Esophagus squamous epithelium (tissue), 5 donors: ENCODE data around the gene CD160. TPM values are rescaled to one million over a fixed set of nuclear protein-coding genes. Genes with fewer than 3 reads are reported as not detected.
"Not testable (repeated sequence)": the region's sequence is repeated elsewhere in the genome, so short reads cannot be mapped to it uniquely, and the experiment has no call there.

ENCODE experiments used
- DNase-seq: peaks from one replicate; lab custom pipeline; 2025; lab: John Stamatoyannopoulos, UW
- H3K27ac ChIP-seq, 4 donors: fragments of 200-600 bp; sonication (generic); one replicate each; pipeline ENCODE4 v1.5.1; 2016 to 2019; ENCODE audit warnings: mild to moderate bottlenecking in 1 of 4
- H3K27me3 ChIP-seq, 4 donors: fragments of 200-600 bp; sonication (generic); 1 replicate in 3 of 4; 2 replicates in 1 of 4; pipeline versions ENCODE4 v1.5.1 to v1.6.0; 2017 to 2021; ENCODE audit warnings: antibody characterized with exemption in 1 of 4
- H3K36me3 ChIP-seq, 3 donors: fragments of 200-600 bp; sonication (generic); one replicate each; pipeline ENCODE4 v1.5.1; 2016 to 2019
- H3K4me1 ChIP-seq, 3 donors: fragments of 200-600 bp; sonication (generic); one replicate each; pipeline ENCODE4 v1.5.1; 2017 to 2019
- H3K4me3 ChIP-seq, 4 donors: fragments of 200-600 bp; sonication (generic); 1 replicate in 3 of 4; 2 replicates in 1 of 4; pipeline ENCODE4 v1.5.1; 2016 to 2019; ENCODE audit warnings: mild to moderate bottlenecking in 2 of 4, moderate library complexity in 1 of 4
- H3K9me3 ChIP-seq, 3 donors: fragments of 200-600 bp; sonication (generic); one replicate each; pipeline ENCODE4 v1.5.1; 2016 to 2019
- CTCF ChIP-seq, 6 experiments: fragments of 450-650 bp in 4 of 6; fragments of 200-600 bp in 2 of 6; sonication (generic) in 2 of 6; IDR thresholded peaks; one replicate each; pipeline ENCODE4 v1.5.1; 2016 to 2019; ENCODE audit warnings: antibody characterized with exemption in 6 of 6, mild to moderate bottlenecking in 4 of 6, moderate library complexity in 4 of 6
- POLR2A ChIP-seq, 4 donors: fragments of 450-650 bp; IDR thresholded peaks; one replicate each; pipeline ENCODE4 v1.6.1; 2017; ENCODE audit warnings: antibody characterized with exemption in 4 of 4, mild to moderate bottlenecking in 4 of 4, moderate library complexity in 3 of 4
- WGBS, 2 donors: methylation state at CpG; one replicate each; pipeline ENCODE4 v1.1.5; 2018; 5-methylcytosine and 5-hydroxymethylcytosine counted together
- intact Hi-C: fragments of 100-400 bp; cut with DNase I; formaldehyde crosslinking; loops from one replicate; pipeline ENCODE4 v1.15.0; 2022
- total RNA-seq, 4 donors: library from RNA; depleted of rRNA; stranded (reverse); fragments of >200 nt; gene quantifications; one replicate each; pipeline ENCODE4 v1.1.0, GENCODE V29; 2016
- donor health status: DM: yes; HTN: yes; CAD: no.

The CD160 gene
- total RNA-seq, result not detected

GRCh38 chr1:145719230-145720079 lies at the start of gene CD160:
Gene CD160, plus strand, starts transcription at chr1:145719499. Its CDS starts 8,829 bp downstream, at chr1:145728328.
- intact Hi-C loops, result no loop called here
- H3K4me3 ChIP-seq, result no peak within 1 kb of the TSS
- H3K27ac ChIP-seq, result no peak within 1 kb of the TSS
- TF ChIP-seq CTCF (IDR thresholded peaks at IDR 0.05) (no peak), POLR2A (IDR thresholded peaks at IDR 0.05) (no peak)
- no peaks in the 10 kb centered on the region for H3K9me3 ChIP-seq
- H3K36me3 ChIP-seq, result no peaks in the 10 kb centered on the region
- 67 to 82% methylated on average over 11 of the region's 12 CpGs for WGBS, 2 donors
- H3K4me1 ChIP-seq, result peaks cover 4 to 14% (median 9%) of the 10 kb centered on the region in 3 donors
- H3K27me3 ChIP-seq, result peaks cover 0 to 21% (median 0%) of the 10 kb centered on the region in 4 donors
- no peak for DNase-seq

GRCh38 chr1:145670995-145671745 lies 48.1 kb upstream of the CD160 start:
- H3K4me3 ChIP-seq, H3K9me3 ChIP-seq, H3K36me3 ChIP-seq, intact Hi-C loops, H3K27ac ChIP-seq, H3K27me3 ChIP-seq, DNase-seq, H3K4me1 ChIP-seq: not testable (repeated sequence)
- WGBS, 2 donors, result 81 to 90% methylated on average over 2 of the region's 3 CpGs

GRCh38 chr1:145673217-145673616 lies 46.1 kb upstream of the CD160 start:
- intact Hi-C loops, result not testable (repeated sequence)
- no CpG with 5 or more reads among the region's 1 CpG for WGBS, 2 donors

GRCh38 chr1:145684858-145685257 lies 34.4 kb upstream of the CD160 start:
- H3K36me3 ChIP-seq, H3K4me1 ChIP-seq, H3K4me3 ChIP-seq, H3K27ac ChIP-seq, DNase-seq, intact Hi-C loops, H3K27me3 ChIP-seq, H3K9me3 ChIP-seq: not testable (repeated sequence)
- no CpG with 5 or more reads among the region's 3 CpGs for WGBS, 2 donors

More at GRCh38 chr1:145673217-145673616, 46.1 kb upstream of the CD160 start:
- not testable (repeated sequence) for H3K36me3 ChIP-seq, H3K9me3 ChIP-seq, H3K27ac ChIP-seq, H3K4me1 ChIP-seq, H3K4me3 ChIP-seq, DNase-seq, H3K27me3 ChIP-seq

- DNase-seq, H3K4me3 ChIP-seq, H3K27me3 ChIP-seq, intact Hi-C loops, H3K36me3 ChIP-seq, H3K27ac ChIP-seq, H3K9me3 ChIP-seq: not testable (repeated sequence)
- H3K4me1 ChIP-seq, result peaks cover 0 to 15% (median 4%) of the 10 kb centered on the region in 3 donors
- 20% methylated on average over 1 of the region's 1 CpG; no CpG with 5 or more reads in 1 of the 2 donors for WGBS, 2 donors
These were observed 33.2 kb upstream of the CD160 start for GRCh38 chr1:145686078-145686477.

- WGBS, 2 donors, result 77 to 79% methylated on average over 4 of the region's 4 CpGs
- H3K27me3 ChIP-seq, result no peaks in the 10 kb centered on the region
- peaks cover 0 to 20% (median 6%) of the 10 kb centered on the region in 3 donors for H3K4me1 ChIP-seq
- TF ChIP-seq POLR2A (IDR thresholded peaks at IDR 0.05) (no peak), CTCF (IDR thresholded peaks at IDR 0.05) (no peak)
- no peaks in the 10 kb centered on the region for H3K36me3 ChIP-seq
- H3K4me3 ChIP-seq, result no peak overlapping the region
- DNase-seq, result no peak
- intact Hi-C loops, result no loop called here
- no peaks in the 10 kb centered on the region for H3K9me3 ChIP-seq
- no peak overlapping the region for H3K27ac ChIP-seq
These were observed 31.0 kb upstream of the CD160 start for GRCh38 chr1:145688328-145688727.

GRCh38 chr1:145688924-145689323 lies 30.4 kb upstream of the CD160 start:
- Histone ChIP-seq H3K9me3 (no peaks in the 10 kb centered on the region), H3K4me1 (peaks cover 0 to 20% (median 6%) of the 10 kb centered on the region in 3 donors), H3K27ac (no peak overlapping the region), H3K27me3 (no peaks in the 10 kb centered on the region), H3K36me3 (no peaks in the 10 kb centered on the region), H3K4me3 (no peak overlapping the region)
- intact Hi-C loops, result no loop called here
- TF ChIP-seq POLR2A (IDR thresholded peaks at IDR 0.05) (no peak), CTCF (IDR thresholded peaks at IDR 0.05) (no peak)
- DNase-seq, result no peak
- WGBS, 2 donors, result 92 to 97% methylated on average over 6 of the region's 6 CpGs
